ENCODE results near the gene HDAC4.

DNA sequence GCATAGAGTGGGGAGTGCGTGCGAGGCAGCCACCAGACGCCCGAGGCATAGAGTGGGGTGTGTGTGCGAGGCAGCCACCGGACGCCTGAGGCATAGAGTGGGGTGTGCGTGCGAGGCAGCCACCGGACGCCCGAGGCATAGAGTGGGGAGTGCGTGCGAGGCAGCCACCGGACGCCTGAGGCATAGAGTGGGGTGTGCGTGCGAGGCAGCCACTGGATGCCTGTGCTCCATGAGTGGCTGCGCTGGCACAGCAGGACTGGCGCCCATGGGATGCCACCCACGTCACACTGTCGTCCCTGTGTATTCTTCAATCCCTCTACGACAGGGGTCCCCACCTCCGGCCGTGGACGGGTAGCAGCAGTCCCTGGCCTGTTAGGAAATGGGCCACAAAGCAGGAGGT is 221.9 kb downstream of the HDAC4 start:
- TF ChIP-seq CTCF (IDR thresholded peaks at IDR 0.05): no peak
- TF ChIP-seq POLR2A (IDR thresholded peaks at IDR 0.05): no peak

Data from testis (tissue), 2 donors.